Astrocyte of the cerebellum (primary cell): ENCODE data around the gene CENPF.

Experiments used
- DNase-seq: peaks from one replicate; pipeline ENCODE4 v3.0.0-alpha.2; 2011; ENCODE audit warnings: low read depth
- H3K4me3 ChIP-seq: 2 replicates; pipeline ENCODE4 v1.5.1; 2011; ENCODE audit warnings: mild to moderate bottlenecking, low read depth, low read length, moderate library complexity
- in situ Hi-C: cut with HindIII; loops from 2 replicates; pipeline ENCODE4 v1.10.0; 2017; ENCODE audit warnings: low sequenced_read_pairs
- TF ChIP-seq, protein P1 (sequence below): IDR thresholded peaks from 2 replicates; pipeline ENCODE4 v1.5.1; 2012; ENCODE audit warnings: low read length, low read depth, moderate library complexity, mild to moderate bottlenecking; ENCODE audit errors: missing control alignments

The CENPF gene

DNA sequence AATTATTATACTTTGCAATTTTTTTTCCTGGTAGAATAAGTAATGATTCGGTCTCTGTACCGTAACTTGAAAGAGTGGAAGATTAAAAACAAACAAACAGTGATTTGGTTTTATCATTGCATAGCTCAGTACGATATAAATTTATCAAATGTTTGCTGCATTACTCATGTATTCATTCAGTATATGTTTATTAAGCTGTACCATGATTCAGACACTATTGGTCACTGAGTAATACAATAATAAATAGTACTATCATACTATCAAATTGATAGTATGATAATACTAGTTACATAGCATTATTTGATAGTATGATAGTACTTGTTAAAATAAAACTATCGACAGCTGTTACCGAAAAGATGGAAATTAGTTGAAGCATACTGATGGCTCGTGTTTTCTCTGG is 12.1 kb downstream of the CENPF start:
- DNase-seq, result no peak
- TF ChIP-seq, protein P1, sequence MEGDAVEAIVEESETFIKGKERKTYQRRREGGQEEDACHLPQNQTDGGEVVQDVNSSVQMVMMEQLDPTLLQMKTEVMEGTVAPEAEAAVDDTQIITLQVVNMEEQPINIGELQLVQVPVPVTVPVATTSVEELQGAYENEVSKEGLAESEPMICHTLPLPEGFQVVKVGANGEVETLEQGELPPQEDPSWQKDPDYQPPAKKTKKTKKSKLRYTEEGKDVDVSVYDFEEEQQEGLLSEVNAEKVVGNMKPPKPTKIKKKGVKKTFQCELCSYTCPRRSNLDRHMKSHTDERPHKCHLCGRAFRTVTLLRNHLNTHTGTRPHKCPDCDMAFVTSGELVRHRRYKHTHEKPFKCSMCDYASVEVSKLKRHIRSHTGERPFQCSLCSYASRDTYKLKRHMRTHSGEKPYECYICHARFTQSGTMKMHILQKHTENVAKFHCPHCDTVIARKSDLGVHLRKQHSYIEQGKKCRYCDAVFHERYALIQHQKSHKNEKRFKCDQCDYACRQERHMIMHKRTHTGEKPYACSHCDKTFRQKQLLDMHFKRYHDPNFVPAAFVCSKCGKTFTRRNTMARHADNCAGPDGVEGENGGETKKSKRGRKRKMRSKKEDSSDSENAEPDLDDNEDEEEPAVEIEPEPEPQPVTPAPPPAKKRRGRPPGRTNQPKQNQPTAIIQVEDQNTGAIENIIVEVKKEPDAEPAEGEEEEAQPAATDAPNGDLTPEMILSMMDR, result no peak

DNA sequence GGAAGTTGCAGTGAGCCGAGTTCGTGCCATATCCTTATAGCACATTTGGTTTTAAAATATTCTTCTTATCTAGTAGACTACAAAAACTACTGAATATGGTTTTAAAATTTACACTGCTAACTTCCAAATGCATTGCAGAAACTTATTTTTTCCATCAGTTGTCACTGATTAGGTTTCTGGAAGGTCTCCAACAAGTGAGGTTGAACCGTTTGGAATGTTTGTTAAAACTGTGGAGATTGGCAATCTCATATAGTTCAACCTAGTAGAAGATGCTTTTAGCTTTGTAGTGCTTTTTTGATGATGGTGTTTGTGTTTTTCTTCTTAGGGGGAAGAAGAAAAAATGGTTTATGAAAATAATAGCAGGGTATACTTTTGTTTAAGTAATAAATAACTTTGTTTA is 12.9 kb downstream of the CENPF start:
- in situ Hi-C loops, result no loop called here

More for the DNA sequence above, 12.1 kb downstream of the CENPF start:
- H3K4me3 ChIP-seq, result no peak overlapping the region
- in situ Hi-C loops, result no loop called here

DNA sequence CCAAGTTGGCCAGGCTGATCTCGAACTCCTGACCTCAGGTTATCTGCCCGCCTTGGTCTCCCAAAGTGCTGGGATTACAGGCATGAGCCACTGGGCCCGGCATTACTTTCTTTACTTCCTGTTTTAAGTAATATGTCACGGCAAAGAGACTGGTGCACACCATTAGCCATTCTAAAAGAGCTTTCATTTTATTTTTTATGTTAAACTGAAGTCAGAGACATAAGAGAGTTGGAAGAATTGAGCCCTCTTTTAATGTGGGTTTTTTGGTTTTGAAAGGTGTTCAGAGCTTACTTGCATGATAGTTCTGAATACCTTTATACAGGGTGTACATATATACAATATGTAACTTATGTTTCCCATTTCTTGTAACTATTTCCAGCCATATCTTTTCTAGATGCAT is 14.3 kb downstream of the CENPF start:
- no peak overlapping the region for H3K4me3 ChIP-seq
- in situ Hi-C loops, result no loop called here
- TF ChIP-seq, protein P1, result no peak

More for the DNA sequence above, 12.9 kb downstream of the CENPF start:
- peak; percentile 27 for DNase-seq
- no peak overlapping the region for H3K4me3 ChIP-seq
- TF ChIP-seq, protein P1, result no peak

DNA sequence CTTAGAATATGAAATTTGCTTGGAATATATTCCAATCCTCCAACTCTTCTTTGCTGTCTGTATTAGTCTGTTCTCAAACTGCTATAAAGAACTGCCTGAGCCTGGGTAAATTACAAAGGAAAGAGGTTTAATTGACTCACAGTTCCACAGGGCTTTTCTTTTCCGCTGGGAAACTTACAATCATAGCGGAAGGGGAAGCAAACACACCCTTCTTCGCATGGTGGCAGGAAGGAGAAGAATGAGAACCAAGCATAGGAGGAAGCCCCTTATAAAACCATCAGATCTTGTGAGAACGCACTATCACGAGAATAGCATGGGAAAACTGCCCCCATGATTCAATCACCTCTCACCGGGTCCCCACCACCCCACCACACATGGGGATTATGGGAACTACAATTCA is 14.8 kb downstream of the CENPF start:
- in situ Hi-C loops, result no loop called here
- TF ChIP-seq, protein P1, result no peak
- no peak for DNase-seq
- no peak overlapping the region for H3K4me3 ChIP-seq

More for the DNA sequence above, 14.3 kb downstream of the CENPF start:
- DNase-seq, result no peak

DNA sequence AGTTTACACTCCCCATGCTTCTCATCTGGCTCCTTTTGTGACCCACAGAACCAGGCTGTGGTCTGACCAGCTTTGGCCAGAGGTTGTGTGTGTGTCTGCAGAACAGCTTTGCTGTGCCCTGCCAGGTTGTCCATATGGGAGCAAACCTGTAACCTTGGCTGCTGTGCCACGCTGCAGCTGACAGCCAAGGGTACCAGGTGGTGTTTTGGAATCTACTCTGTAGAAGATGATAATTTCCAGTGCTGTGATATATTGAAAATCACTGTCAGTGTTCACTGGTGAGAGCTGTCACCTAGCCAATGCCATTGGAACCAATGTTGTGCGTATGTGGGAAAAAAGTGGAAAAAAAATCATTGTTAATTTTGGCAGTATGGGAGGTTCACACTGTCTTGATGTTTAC is 18.2 kb downstream of the CENPF start:
- in situ Hi-C loops, result no loop called here
- no peak for DNase-seq
- TF ChIP-seq, protein P1, result no peak
- no peak overlapping the region for H3K4me3 ChIP-seq

DNA sequence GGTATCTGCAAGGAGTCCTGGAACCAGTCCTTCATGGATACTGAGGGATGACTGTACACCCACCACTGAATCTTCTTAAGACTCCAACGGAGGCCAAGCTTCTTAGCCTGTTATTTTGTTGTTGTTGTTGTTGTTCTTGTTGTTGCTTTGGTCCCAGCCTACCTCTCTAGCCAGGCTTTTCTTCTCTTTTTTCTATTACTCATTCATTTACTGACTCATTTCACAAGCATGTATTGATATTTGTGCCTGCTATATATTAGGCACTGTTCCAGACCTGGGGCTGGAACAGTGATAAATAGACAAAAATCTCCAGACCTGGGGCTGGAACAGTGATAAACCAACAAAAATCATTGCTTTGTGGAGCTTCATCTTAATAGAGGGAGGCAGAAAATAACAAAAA is 20.4 kb downstream of the CENPF start:
- no peak for DNase-seq
- no peak overlapping the region for H3K4me3 ChIP-seq
- in situ Hi-C loops, result no loop called here
- TF ChIP-seq, protein P1, result no peak

DNA sequence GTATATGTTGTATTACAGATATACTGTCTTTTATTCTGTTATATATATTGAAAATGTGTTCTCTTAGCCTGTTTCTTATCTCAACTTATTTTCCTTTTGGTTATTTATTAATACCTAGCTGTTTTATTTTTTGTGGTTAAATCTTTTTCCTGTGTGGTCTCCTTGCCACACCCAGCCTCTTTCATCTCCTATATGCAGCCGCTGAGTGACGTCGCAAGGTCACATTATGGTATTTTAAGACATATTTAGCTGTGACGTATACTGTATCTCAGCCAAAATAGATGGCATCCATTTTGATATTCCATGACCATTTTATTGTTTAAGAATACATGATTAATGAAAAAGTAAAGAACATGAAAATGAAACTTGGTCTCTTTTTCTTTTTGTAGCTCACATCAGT is 29.1 kb downstream of the CENPF start:
- in situ Hi-C loops, result no loop called here
- H3K4me3 ChIP-seq, result no peak overlapping the region
- no peak for DNase-seq
- TF ChIP-seq, protein P1, result no peak
